IMR-90 (cell line): Measurements from ENCODE around the gene PSKH1. TPM values are rescaled to one million over a fixed set of nuclear protein-coding genes. Genes with fewer than 3 reads are reported as not detected.

Experiments used
- ATAC-seq: fragments of 200-7000 bp; cut with Tn5 transposase; 2 replicates; pipeline ENCODE4 v1.9.1; 2020; ENCODE audit warnings: low read depth, mild to moderate bottlenecking, moderate library complexity
- BruUV-seq: library from RNA; stranded (reverse); fragments of 400-500 nt; replicated peaks from 2 replicates; lab custom pipeline; 2021; lab: Mats Ljungman, UMichigan
- CTCF ChIA-PET: fragments of 300-600 bp; formaldehyde crosslinking; extraction: SDS; loops from one replicate; lab custom pipeline; 2021; ENCODE audit warnings: antibody characterized with exemption; lab: Yijun Ruan, JAX
- POLR2A ChIA-PET: fragments of 300-600 bp; sonication (Branson Sonifier 250); formaldehyde crosslinking; loops from one replicate; lab custom pipeline; 2022; ENCODE audit warnings: antibody characterized with exemption; ENCODE audit not compliant: unreplicated experiment; lab: Charles Lee
- DNase-seq: peaks from one replicate; pipeline ENCODE4 v3.0.0; 2013
- H2AFZ ChIP-seq: replicated peaks from 2 replicates; pipeline ENCODE3; 2013; ENCODE audit warnings: low read length, mild to moderate bottlenecking; ENCODE audit not compliant: poor library complexity
- H2AK5ac ChIP-seq: 2 replicates; pipeline ENCODE4 v1.6.1; 2013; ENCODE audit warnings: low read depth, low read length, inconsistent platforms
- H2AK9ac ChIP-seq: replicated peaks from 2 replicates; pipeline ENCODE3; 2013; ENCODE audit warnings: mild to moderate bottlenecking, low read depth, low read length, moderate library complexity; ENCODE audit not compliant: poor library complexity
- H2BK120ac ChIP-seq: 2 replicates; pipeline ENCODE4 v1.6.1; 2013; ENCODE audit warnings: low read depth, low read length, inconsistent platforms
- H2BK15ac ChIP-seq: 3 replicates; pipeline ENCODE4 v1.6.1; 2013; ENCODE audit warnings: low read depth, low read length, inconsistent platforms
- H2BK20ac ChIP-seq: 2 replicates; pipeline ENCODE4 v1.6.1; 2013; ENCODE audit warnings: low read depth, mild to moderate bottlenecking, inconsistent platforms, low read length, moderate library complexity
- H2BK5ac ChIP-seq: 2 replicates; pipeline ENCODE4 v1.6.1; 2013; ENCODE audit warnings: mild to moderate bottlenecking, low read depth, low read length, inconsistent platforms; ENCODE audit not compliant: poor library complexity, severe bottlenecking
- H3K14ac ChIP-seq: replicated peaks from 2 replicates; pipeline ENCODE4 v1.6.1; 2013; ENCODE audit warnings: low read depth, low read length, inconsistent platforms
- H3K18ac ChIP-seq: 2 replicates; pipeline ENCODE4 v1.6.1; 2013; ENCODE audit warnings: low read depth, low read length, control low read depth
- H3K23ac ChIP-seq: 2 replicates; pipeline ENCODE4 v1.6.1; 2013; ENCODE audit warnings: low read depth, low read length, inconsistent platforms
- H3K27ac ChIP-seq: 2 replicates; pipeline ENCODE4 v1.5.1; 2013; ENCODE audit warnings: mild to moderate bottlenecking, control low read depth, low read length; ENCODE audit not compliant: insufficient read depth
- H3K27me3 ChIP-seq: 2 replicates; pipeline ENCODE4 v1.6.1; 2013; ENCODE audit warnings: low read length; ENCODE audit not compliant: control insufficient read depth, insufficient read depth
- H3K36me3 ChIP-seq: 2 replicates; pipeline ENCODE4 v1.6.1; 2013; ENCODE audit warnings: low read length, mixed read lengths; ENCODE audit not compliant: control insufficient read depth, insufficient read depth
- H3K4ac ChIP-seq: 2 replicates; pipeline ENCODE4 v1.6.1; 2013; ENCODE audit warnings: low read depth, low read length, inconsistent platforms
- H3K4me1 ChIP-seq: 2 replicates; pipeline ENCODE4 v1.6.1; 2013; ENCODE audit warnings: low read length, mixed read lengths; ENCODE audit not compliant: control insufficient read depth, insufficient read depth
- H3K4me2 ChIP-seq: 2 replicates; pipeline ENCODE4 v1.6.1; 2013; ENCODE audit warnings: low read depth, mild to moderate bottlenecking, control low read depth, low read length, moderate library complexity
- H3K4me3 ChIP-seq: 2 replicates; pipeline ENCODE4 v1.5.1; 2013; ENCODE audit warnings: low read depth, mild to moderate bottlenecking, control low read depth, low read length, moderate library complexity; ENCODE audit not compliant: insufficient read depth
- H3K56ac ChIP-seq: 2 replicates; pipeline ENCODE4 v1.6.1; 2013; ENCODE audit warnings: low read length, inconsistent platforms; ENCODE audit not compliant: insufficient read depth; ENCODE audit errors: extremely low read depth
- H3K79me1 ChIP-seq, 2 experiments: 2 replicates each; pipeline ENCODE4 v1.6.1; 2013; ENCODE audit warnings: low read length in 2 of 2, inconsistent platforms in 1 of 2, low read depth in 1 of 2
- H3K9ac ChIP-seq: 2 replicates; pipeline ENCODE4 v1.6.1; 2013; ENCODE audit warnings: low read depth, low read length, control low read depth
- H3K9me1 ChIP-seq: 2 replicates; pipeline ENCODE4 v1.6.1; 2013; ENCODE audit warnings: low read length, inconsistent platforms; ENCODE audit not compliant: insufficient read depth
- H3K9me3 ChIP-seq: 2 replicates; pipeline ENCODE4 v1.6.1; 2013; ENCODE audit warnings: low read length; ENCODE audit not compliant: control insufficient read depth, insufficient read depth
- H4K20me1 ChIP-seq: 2 replicates; pipeline ENCODE4 v1.6.1; 2013; ENCODE audit warnings: low read length, inconsistent platforms; ENCODE audit not compliant: insufficient read depth
- H4K5ac ChIP-seq: 2 replicates; pipeline ENCODE4 v1.6.1; 2013; ENCODE audit warnings: mild to moderate bottlenecking, low read depth, low read length, control low read depth
- H4K8ac ChIP-seq, 2 experiments: 2 replicates each; pipeline ENCODE4 v1.6.1; 2013; ENCODE audit warnings: low read depth in 2 of 2, low read length in 2 of 2, control low read depth in 1 of 2, inconsistent platforms in 1 of 2
- H4K91ac ChIP-seq: 2 replicates; pipeline ENCODE4 v1.6.1; 2013; ENCODE audit warnings: low read depth, low read length, inconsistent platforms; ENCODE audit not compliant: insufficient read depth
- BHLHE40 ChIP-seq: fragments of 150-350 bp; IDR thresholded peaks from 2 replicates; pipeline ENCODE4 v1.6.1; 2016; ENCODE audit warnings: mild to moderate bottlenecking, low read depth, low read length
- CEBPB ChIP-seq: IDR thresholded peaks from 2 replicates; pipeline ENCODE4 v1.6.1; 2012; ENCODE audit warnings: low read depth, low read length, improper control_type of control experiment
- CHD1 ChIP-seq: IDR thresholded peaks from 2 replicates; pipeline ENCODE4 v1.6.1; 2012; ENCODE audit warnings: low read depth, low read length, improper control_type of control experiment
- FOS ChIP-seq: fragments of 150-350 bp; IDR thresholded peaks from 2 replicates; pipeline ENCODE4 v1.6.1; 2016; ENCODE audit warnings: low read depth, low read length
- MAZ ChIP-seq: IDR thresholded peaks from 2 replicates; pipeline ENCODE4 v1.6.1; 2012; ENCODE audit warnings: low read depth, mild to moderate bottlenecking, low read length, improper control_type of control experiment, moderate library complexity, borderline replicate concordance
- MXI1 ChIP-seq: IDR thresholded peaks from 2 replicates; pipeline ENCODE4 v1.6.1; 2012; ENCODE audit warnings: low read depth, mild to moderate bottlenecking, low read length, moderate library complexity, borderline replicate concordance
- NFE2L2 ChIP-seq: fragments of 150-350 bp; IDR thresholded peaks from 2 replicates; pipeline ENCODE4 v1.6.1; 2016; ENCODE audit warnings: low read depth, mild to moderate bottlenecking, low read length
- POLR2A ChIP-seq: IDR thresholded peaks from 2 replicates; pipeline ENCODE4 v1.6.1; 2012; ENCODE audit warnings: mild to moderate bottlenecking, low read depth, low read length
- RAD21 ChIP-seq: IDR thresholded peaks from 2 replicates; pipeline ENCODE4 v1.6.1; 2012; ENCODE audit warnings: low read length, improper control_type of control experiment
- RCOR1 ChIP-seq: IDR thresholded peaks from 2 replicates; pipeline ENCODE4 v1.6.1; 2012; ENCODE audit warnings: mild to moderate bottlenecking, low read length, improper control_type of control experiment; ENCODE audit not compliant: insufficient replicate concordance
- RFX5 ChIP-seq: IDR thresholded peaks from 2 replicates; pipeline ENCODE4 v1.8.0; 2012; ENCODE audit warnings: low read depth, mild to moderate bottlenecking, low read length, moderate library complexity
- SMC3 ChIP-seq: fragments of 150-350 bp; IDR thresholded peaks from 2 replicates; pipeline ENCODE4 v1.6.1; 2016; ENCODE audit warnings: low read depth, mild to moderate bottlenecking, antibody characterized with exemption, low read length, moderate library complexity
- WGBS, 2 experiments: methylation state at CpG; one replicate each; pipeline versions ENCODE4 v1.1.5 to v1.1.7; 2013; ENCODE audit warnings: missing lambda C conversion rate in 2 of 2; ENCODE audit not compliant: insufficient read length in 1 of 2; ENCODE audit errors: extremely low coverage in 2 of 2; 5-methylcytosine and 5-hydroxymethylcytosine counted together
- dilution Hi-C: fragments of 300-500 bp; cut with HindIII; formaldehyde crosslinking; loops from one replicate; pipeline ENCODE4 v1.14.3; 2018; ENCODE audit warnings: low sequenced_read_pairs; ENCODE audit not compliant: unreplicated experiment
- in situ Hi-C: fragments of 300-500 bp; cut with MboI; formaldehyde crosslinking; loops from 3 replicates; pipeline ENCODE4 v1.14.3; 2019; ENCODE audit warnings: low sequenced_read_pairs, inconsistent platforms, mixed read lengths
- intact Hi-C: fragments of 100-400 bp; cut with micrococcal nuclease; formaldehyde crosslinking; loops from 2 replicates; pipeline ENCODE4 v1.10.0; 2022
- polyA plus RNA-seq, 3 experiments: library from polyadenylated mRNA; depleted of rRNA; stranded (reverse); fragments of >200 nt; gene quantifications; 2 replicates each; pipeline ENCODE4 v1.2.3, GENCODE V29; 2012; ENCODE audit warnings: low replicate concordance in 1 of 3
- total RNA-seq: library from RNA; depleted of rRNA; stranded (reverse); fragments of >200 nt; gene quantifications from 2 replicates; pipeline ENCODE4 v1.2.3, GENCODE V29; 2012
- TF ChIP-seq, protein P1 (sequence below): fragments of 150-350 bp; IDR thresholded peaks from 2 replicates; pipeline ENCODE4 v1.6.1; 2016; ENCODE audit warnings: low read depth, mild to moderate bottlenecking, low read length, moderate library complexity, borderline replicate concordance
- TF ChIP-seq, protein P2 (sequence below): fragments of 150-350 bp; IDR thresholded peaks from 2 replicates; pipeline ENCODE4 v1.6.1; 2017; ENCODE audit warnings: mild to moderate bottlenecking, antibody characterized with exemption, low read length, low read depth

The PSKH1 gene
- total and polyA plus RNA-seq, 2 of the 4 experiments (the other 2 are of a cell fraction), result 11.5 to 26.7 TPM

DNA sequence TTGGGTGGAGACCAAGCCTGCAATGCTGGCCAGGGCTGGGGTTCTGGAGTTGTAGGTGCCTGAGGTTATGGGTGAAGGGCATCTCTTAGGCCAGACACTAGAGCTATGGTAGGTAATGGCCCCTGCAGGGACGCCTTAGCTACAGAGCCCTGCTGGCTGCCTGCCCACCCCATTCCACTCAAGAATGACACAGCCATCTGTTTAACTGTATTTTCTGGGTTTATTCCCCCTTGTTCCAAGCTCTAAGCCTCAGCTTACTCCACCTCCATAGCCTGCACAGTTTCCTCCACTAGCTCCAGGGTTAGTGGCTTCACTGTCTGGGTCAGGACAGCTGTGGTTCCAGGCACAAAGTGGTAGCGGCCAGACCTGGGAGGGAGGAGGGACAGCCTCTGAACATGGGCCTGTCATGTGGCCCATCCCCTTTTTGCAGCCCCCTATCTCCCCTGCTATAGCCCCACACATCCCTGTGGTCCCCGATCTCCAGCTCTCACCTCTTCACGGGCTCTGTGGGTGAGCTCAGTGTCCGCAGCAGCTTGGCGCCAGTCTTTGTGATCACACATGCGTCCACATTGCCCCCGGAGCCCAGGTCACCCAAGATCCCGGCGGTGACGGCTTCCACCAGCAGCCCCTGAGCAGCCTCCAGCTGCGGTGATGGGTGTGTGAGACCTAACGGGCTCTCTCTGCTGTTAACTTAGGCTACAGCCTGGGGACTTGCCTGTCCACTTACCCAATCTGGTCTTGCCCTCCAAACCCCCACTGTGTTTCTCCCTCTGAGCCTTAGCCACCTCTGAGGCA lies 41.4 kb downstream of the PSKH1 start (continued):
- TF ChIP-seq MAZ, result no peak

DNA sequence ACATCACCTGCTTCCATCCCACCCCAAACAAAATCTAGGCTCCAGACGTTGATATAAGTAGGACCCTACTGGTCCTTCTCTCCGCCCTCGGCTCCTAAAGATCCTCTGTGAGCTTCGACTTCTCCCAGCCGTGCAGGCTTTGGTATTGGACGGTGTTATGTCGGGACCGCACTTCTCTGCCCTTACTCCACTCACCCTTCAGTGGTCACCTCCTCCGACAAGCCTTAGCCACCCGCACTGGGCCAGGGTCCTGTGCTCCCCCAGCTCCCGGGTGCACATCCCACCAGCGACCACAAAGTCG lies 42.0 kb downstream of the PSKH1 start:
- peaks cover 12% of the 10 kb centered on the region for H3K9me1 ChIP-seq
- H2BK20ac ChIP-seq, result no peak overlapping the region
- H3K27me3 ChIP-seq, result no peaks in the 10 kb centered on the region
- no peak overlapping the region for H2BK5ac ChIP-seq
- peak overlapping the region; percentile 92 for H3K14ac ChIP-seq
- ATAC-seq (peak; percentile 6), DNase-seq (no peak)
- H3K36me3 ChIP-seq, result peaks cover 18% of the 10 kb centered on the region
- H3K4me1 ChIP-seq, result peaks cover 11% of the 10 kb centered on the region
- peaks cover 9% of the 10 kb centered on the region for H4K20me1 ChIP-seq
- H3K9me3 ChIP-seq, result no peaks in the 10 kb centered on the region
- POLR2A ChIA-PET, result interaction anchor here (0.5 kb wide), 2 partner anchors 131 to 151 kb away, joined by 3 read pairs; no protein-coding TSS in a partner anchor
- CTCF ChIA-PET, result interaction anchor here (3.0 kb wide), 1 partner anchor 119 kb away, joined by 16 read pairs; no protein-coding TSS in a partner anchor
- peak overlapping the region; percentile 99 for H2AFZ ChIP-seq
- H2AK5ac ChIP-seq, result peak overlapping the region; percentile 97
- no TSS peak for BruUV-seq
- no peak overlapping the region for H3K56ac ChIP-seq
- dilution Hi-C loops (no loop called here), in situ Hi-C loops (loop anchor here (25.0 kb wide), 1 partner anchor 398 kb away; the partner anchor contains the start of gene RIPOR1), intact Hi-C loops (loop anchor here (1.0 to 5.0 kb wide), 2 partner anchors 105 to 373 kb away; partner anchors contain the start of gene CTCF)
- peak overlapping the region; percentile 36 for H3K27ac ChIP-seq
- peak overlapping the region; percentile 94 for H3K4me2 ChIP-seq
- peak overlapping the region; percentile 76 for H4K91ac ChIP-seq
- H3K79me1 ChIP-seq, result peaks cover 9 to 47% of the 10 kb centered on the region in 2 experiments; a peak in 3 of 4 replicates
- H2BK15ac ChIP-seq, result no peak overlapping the region
- H4K8ac ChIP-seq, result peak overlapping the region; percentile 89 to 97; a peak in 3 of 4 replicates
- H3K4ac ChIP-seq, result peak overlapping the region; percentile 90
- no peak overlapping the region for H3K18ac ChIP-seq
- H3K4me3 ChIP-seq, result peak overlapping the region; percentile 94
- no peak overlapping the region for H2BK120ac ChIP-seq
- peak overlapping the region; percentile 64 for H3K9ac ChIP-seq
- peak overlapping the region; percentile 83; the same call in 1 of the 2 replicates for H4K5ac ChIP-seq
- peak overlapping the region; percentile 99 for H2AK9ac ChIP-seq
- H3K23ac ChIP-seq, result peak overlapping the region; percentile 72
- 3% methylated on average over 5 of the region's 13 CpGs; no CpG with 5 or more reads in 1 of the 2 experiments for WGBS, 2 experiments
- TF ChIP-seq CHD1 (no peak), NFE2L2 (no peak), CEBPB (no peak), BHLHE40 (no peak), RFX5 (no peak), POLR2A (no peak), RAD21 (no peak), RCOR1 (no peak), MAZ (no peak), MXI1 (no peak), SMC3 (no peak), FOS (no peak)
- TF ChIP-seq, protein P1, sequence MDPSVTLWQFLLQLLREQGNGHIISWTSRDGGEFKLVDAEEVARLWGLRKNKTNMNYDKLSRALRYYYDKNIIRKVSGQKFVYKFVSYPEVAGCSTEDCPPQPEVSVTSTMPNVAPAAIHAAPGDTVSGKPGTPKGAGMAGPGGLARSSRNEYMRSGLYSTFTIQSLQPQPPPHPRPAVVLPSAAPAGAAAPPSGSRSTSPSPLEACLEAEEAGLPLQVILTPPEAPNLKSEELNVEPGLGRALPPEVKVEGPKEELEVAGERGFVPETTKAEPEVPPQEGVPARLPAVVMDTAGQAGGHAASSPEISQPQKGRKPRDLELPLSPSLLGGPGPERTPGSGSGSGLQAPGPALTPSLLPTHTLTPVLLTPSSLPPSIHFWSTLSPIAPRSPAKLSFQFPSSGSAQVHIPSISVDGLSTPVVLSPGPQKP, result no peak
- TF ChIP-seq, protein P2, sequence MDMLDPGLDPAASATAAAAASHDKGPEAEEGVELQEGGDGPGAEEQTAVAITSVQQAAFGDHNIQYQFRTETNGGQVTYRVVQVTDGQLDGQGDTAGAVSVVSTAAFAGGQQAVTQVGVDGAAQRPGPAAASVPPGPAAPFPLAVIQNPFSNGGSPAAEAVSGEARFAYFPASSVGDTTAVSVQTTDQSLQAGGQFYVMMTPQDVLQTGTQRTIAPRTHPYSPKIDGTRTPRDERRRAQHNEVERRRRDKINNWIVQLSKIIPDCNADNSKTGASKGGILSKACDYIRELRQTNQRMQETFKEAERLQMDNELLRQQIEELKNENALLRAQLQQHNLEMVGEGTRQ, result no peak
